MG63 (cell line): ENCODE measurements around the gene DDX51. TPM values are rescaled to one million over a fixed set of nuclear protein-coding genes. Genes with fewer than 3 reads are reported as not detected.
A peak's percentile ranks its signal among the peaks of the same experiment; 100 is the strongest.

Experiments used
- DNase-seq: peaks from one replicate; pipeline ENCODE4 v3.0.0-alpha.2; 2020
- H3K27me3 ChIP-seq: fragments of 250-450 bp; sonication (Bioruptor Pico); 2 replicates; pipeline ENCODE4 v1.5.1; 2020; ENCODE audit warnings: mild to moderate bottlenecking, moderate library complexity
- H3K36me3 ChIP-seq: fragments of 250-450 bp; sonication (Bioruptor Pico); 2 replicates; pipeline ENCODE4 v1.5.1; 2020; ENCODE audit warnings: mild to moderate bottlenecking, moderate library complexity
- H3K4me3 ChIP-seq: fragments of 250-450 bp; sonication (Bioruptor Pico); 2 replicates; pipeline ENCODE4 v1.5.1; 2020; ENCODE audit warnings: mild to moderate bottlenecking, moderate library complexity
- H3K9me3 ChIP-seq: fragments of 250-450 bp; sonication (Bioruptor Pico); 2 replicates; pipeline ENCODE4 v1.5.1; 2020; ENCODE audit warnings: mild to moderate bottlenecking, moderate library complexity
- total RNA-seq: library from RNA; depleted of rRNA; stranded (reverse); fragments of >200 nt; shearing (Covaris generic); gene quantifications from 2 replicates; pipeline ENCODE4 v1.2.3, GENCODE V29; 2014; ENCODE audit warnings: low replicate concordance

DDX51 gene
- total RNA-seq, 1 experiment from 2014 or later, result 17.3 TPM

- H3K9me3 ChIP-seq, result no peaks in the 10 kb centered on the region; the same call in 1 of the 2 replicates
- H3K36me3 ChIP-seq, result peaks cover 9% of the 10 kb centered on the region
- DNase-seq, result no peak
- no peak overlapping the region; the same call in 1 of the 2 replicates for H3K4me3 ChIP-seq
- no peaks in the 10 kb centered on the region for H3K27me3 ChIP-seq
These were observed 17.8 kb upstream of the DDX51 start for GRCh38 chr12:132161796-132162507.

DNA sequence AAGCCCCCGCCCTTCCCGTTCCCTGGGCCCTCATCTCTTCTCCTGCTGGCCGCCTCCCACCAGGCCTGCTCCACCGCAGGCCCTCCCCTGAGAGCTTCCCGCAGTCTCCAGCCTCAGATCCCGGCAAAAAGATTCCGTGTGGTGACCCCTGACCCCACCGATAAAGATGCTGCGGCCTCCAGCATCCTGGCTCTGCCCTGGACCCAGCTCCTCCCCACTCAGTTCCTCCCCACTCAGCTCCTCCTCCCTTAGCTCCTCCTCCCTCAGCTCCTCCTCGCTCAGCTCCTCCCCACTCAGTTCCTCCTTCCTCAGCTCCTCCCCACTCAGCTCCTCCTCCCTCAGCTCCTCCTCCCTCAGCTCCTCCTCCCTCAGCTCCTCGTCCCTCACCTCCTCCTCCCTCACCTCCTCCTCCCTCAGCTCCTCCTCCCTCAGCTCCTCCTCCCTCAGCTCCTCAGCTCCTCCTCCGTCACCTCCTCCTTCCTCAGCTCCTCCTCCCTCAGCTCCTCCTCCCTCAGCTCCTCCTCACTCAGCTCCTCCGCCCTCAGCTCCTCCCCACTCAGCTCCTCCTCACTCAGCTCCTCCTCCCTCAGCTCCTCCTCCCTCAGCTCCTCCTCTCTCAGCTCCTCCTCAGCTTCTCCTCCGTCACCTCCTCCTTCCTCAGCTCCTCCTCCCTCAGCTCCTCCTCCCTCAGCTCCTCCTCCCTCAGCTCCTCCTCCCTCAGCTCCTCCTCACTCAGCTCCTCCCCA lies 17.1 kb upstream of the DDX51 start:
- Histone ChIP-seq H3K36me3 (peaks cover 14% of the 10 kb centered on the region), H3K9me3 (peaks cover 1% of the 10 kb centered on the region; the same call in 1 of the 2 replicates), H3K27me3 (no peaks in the 10 kb centered on the region), H3K4me3 (no peak overlapping the region)
- peak; percentile 72 for DNase-seq

GRCh38 chr12:132160601-132161035 lies 16.5 kb upstream of the DDX51 start:
- Histone ChIP-seq H3K4me3 (no peak overlapping the region), H3K9me3 (peaks cover 2% of the 10 kb centered on the region; the same call in 1 of the 2 replicates), H3K27me3 (no peaks in the 10 kb centered on the region), H3K36me3 (peaks cover 16% of the 10 kb centered on the region)
- no peak for DNase-seq

DNA sequence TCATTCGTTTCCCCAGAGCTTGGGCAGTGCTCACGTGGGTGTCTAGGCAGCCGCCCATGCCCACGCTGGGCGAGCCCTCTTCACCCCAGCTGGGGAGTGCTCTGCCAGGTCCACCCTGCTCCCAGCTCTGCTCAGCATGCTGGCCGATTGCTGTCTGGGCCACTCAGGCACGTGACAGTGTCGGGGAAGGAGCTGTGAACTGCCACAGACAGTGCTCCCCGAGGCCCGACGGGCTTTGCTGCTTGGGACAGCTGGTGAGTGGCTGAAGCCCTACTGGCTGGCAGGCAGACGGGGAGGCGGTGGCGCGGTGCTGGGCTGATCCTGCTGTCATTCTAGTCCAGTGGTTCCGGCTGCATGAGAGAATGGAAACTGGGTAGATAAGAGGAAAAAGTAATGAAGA lies 15.9 kb upstream of the DDX51 start:
- no peak for DNase-seq
- no peak overlapping the region for H3K4me3 ChIP-seq
- H3K9me3 ChIP-seq, result peaks cover 2% of the 10 kb centered on the region; the same call in 1 of the 2 replicates
- peaks cover 16% of the 10 kb centered on the region for H3K36me3 ChIP-seq
- H3K27me3 ChIP-seq, result no peaks in the 10 kb centered on the region

DNA sequence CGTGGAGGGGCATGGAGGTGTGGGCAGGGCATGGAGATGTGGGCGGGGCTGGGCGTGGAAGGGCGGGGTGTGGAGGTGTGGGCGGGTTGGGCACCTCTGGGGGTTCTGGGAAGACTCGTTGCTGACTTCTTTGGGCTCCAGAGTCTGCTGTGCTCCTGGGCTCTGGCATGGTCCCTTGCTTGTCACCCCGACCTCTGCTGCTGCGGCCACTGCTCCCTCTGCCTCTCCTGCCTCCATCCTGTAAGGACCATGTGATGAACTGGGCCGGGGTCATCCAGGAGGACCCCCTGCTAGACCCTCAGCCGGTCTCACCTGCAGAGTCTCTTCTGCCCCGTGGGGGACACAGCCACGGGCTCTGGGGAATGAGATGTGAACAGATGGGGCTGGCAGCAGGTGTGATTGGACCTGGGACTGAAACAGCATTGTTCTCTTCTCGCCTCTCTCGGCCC lies 15.5 kb upstream of the DDX51 start:
- peaks cover 2% of the 10 kb centered on the region; the same call in 1 of the 2 replicates for H3K9me3 ChIP-seq
- DNase-seq, result no peak
- H3K36me3 ChIP-seq, result peaks cover 16% of the 10 kb centered on the region
- H3K4me3 ChIP-seq, result no peak overlapping the region
- H3K27me3 ChIP-seq, result no peaks in the 10 kb centered on the region

DNA sequence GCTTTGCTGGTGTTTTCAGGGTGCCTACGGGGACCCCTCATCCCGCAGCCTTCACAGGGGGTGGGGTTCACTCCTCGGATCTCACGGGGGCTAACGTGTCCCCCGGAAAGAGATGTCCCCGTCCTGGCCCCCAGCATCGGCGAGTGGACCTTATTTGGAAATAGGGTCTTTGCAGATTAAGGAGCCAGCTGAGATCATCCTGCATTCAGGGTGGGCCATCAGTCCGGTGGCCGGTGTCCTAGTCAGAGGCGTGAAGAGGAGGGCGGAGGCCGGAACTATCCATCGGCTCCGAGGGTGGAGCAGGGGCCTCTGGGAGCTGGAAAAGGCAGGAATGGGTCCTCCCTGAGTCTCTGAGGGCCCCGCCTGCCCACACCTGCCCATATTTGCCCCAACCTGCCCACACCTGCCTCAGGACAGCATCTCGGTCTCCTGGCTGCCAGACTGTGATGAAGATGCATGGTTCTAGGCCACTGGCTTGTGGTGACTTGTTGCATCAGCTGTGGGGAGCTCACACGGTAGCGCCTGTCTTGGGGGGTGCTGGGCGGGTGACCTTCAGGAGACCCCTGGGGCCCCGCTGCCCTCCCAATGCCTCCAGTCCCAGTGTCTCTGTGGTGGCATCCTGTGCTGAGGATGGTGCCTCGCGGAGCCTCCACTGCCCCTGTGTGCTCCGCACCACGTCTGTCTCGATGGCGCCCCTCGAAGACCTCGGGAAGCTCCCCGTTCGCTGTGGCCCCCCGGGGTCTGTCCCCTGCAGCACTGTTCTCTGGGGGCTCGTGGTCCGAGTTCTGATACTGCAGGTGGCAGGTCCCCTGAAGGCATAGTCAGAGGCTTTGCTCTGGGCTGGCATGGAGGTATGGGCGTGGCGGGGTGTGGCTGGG lies 14.8 kb upstream of the DDX51 start:
- Histone ChIP-seq H3K36me3 (peaks cover 16% of the 10 kb centered on the region), H3K4me3 (no peak overlapping the region), H3K9me3 (peaks cover 2% of the 10 kb centered on the region; the same call in 1 of the 2 replicates), H3K27me3 (no peaks in the 10 kb centered on the region)
- no peak for DNase-seq

- Histone ChIP-seq H3K36me3 (peaks cover 16% of the 10 kb centered on the region), H3K27me3 (no peaks in the 10 kb centered on the region), H3K4me3 (no peak overlapping the region), H3K9me3 (peaks cover 2% of the 10 kb centered on the region; the same call in 1 of the 2 replicates)
- DNase-seq, result no peak
These were observed 13.8 kb upstream of the DDX51 start for GRCh38 chr12:132157733-132158409.

DNA sequence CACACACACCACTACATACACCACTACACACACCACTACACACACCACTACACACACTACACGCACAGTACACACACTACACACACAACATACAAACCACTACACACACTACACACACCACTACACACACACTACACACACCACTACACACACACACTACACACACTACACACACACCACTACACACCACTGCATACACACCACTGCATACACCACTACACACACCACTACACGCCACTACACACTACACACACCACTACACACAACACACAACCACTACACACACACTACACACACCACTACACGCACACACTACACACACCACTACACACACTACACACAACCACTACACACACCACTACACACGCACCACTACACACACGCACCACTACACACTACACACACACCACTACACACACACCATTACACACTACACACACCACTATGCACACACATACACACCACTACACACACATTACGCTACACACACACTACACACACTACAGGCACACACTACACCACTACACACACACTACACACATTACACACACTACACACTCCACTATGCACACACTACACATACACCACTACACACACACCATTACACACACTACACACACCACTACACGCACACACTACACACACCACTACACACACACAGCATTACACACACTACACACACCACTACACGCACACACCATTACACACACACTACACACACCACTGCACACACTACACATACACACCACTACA lies 12.6 kb upstream of the DDX51 start:
- Histone ChIP-seq H3K9me3 (peaks cover 2% of the 10 kb centered on the region; the same call in 1 of the 2 replicates), H3K36me3 (peaks cover 22% of the 10 kb centered on the region), H3K4me3 (no peak overlapping the region), H3K27me3 (no peaks in the 10 kb centered on the region)
- no peak for DNase-seq

DNA sequence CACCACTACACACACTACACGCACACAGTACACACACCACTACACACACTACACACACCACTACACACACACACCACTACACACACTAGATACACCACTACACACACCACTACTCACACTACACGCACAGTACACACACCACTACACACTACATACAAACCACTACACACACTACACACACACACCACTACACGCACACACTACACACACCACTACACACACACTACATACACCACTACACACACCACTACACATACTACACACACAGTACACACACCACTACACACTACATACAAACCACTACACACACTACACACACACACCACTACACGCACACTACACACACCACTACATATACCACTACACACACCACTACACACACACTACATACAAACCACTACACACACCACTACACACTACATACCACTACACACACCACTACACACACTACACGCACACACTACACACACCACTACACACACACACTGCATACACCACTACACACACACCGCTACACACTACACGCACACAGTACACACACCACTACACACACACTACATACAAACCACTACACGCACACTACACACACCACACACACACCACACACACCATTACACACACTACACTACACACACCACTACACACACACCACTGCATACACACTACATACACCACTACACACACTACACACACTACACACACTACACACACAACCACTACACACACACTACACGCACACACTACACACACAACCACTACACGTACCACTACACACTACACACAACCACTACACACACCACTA lies 11.9 kb upstream of the DDX51 start:
- H3K36me3 ChIP-seq, result peaks cover 22% of the 10 kb centered on the region
- peaks cover 2% of the 10 kb centered on the region; the same call in 1 of the 2 replicates for H3K9me3 ChIP-seq
- H3K27me3 ChIP-seq, result no peaks in the 10 kb centered on the region
- no peak overlapping the region for H3K4me3 ChIP-seq
- no peak for DNase-seq

DNA sequence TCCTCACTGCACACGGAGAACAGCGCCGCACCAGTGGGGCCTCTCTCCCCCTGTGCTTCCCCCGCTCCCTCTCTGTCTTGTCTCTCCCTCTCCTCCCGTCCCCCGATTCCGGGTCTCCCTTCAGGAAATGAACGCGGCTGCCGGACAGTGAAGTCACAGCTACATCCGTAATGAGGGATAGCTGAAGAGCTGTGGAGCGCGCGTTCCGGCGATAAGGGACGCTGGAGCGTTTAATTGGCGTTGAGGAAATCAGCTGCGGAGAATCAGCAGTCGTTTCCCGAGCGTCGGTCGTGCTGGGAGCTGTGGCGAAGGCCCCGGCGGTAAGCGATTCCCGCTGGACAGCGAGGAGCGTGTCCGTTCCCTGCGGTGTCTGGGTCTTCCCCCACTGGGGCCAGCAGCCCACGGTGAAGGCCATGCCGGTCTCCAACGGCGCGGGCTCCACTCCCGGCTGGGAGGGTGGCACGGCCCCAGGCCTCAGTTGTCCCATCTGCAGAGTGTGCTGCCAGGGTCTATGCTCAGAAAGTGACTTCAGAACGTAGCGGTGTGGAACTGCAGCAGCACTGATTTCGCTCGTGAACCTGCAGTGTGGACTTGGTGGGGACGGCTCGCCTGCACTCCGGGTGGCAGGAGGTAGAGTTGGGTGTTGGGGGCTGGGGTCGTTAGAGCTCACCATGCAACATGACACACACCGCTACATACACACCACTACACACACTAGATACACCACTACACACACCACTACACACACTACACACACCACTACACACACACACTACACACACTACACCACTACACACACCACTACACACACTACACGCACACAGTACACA lies 11.0 kb upstream of the DDX51 start:
- peak; percentile 50 for DNase-seq
- Histone ChIP-seq H3K27me3 (no peaks in the 10 kb centered on the region), H3K9me3 (peaks cover 2% of the 10 kb centered on the region; the same call in 1 of the 2 replicates), H3K36me3 (peaks cover 22% of the 10 kb centered on the region), H3K4me3 (no peak overlapping the region)

DNA sequence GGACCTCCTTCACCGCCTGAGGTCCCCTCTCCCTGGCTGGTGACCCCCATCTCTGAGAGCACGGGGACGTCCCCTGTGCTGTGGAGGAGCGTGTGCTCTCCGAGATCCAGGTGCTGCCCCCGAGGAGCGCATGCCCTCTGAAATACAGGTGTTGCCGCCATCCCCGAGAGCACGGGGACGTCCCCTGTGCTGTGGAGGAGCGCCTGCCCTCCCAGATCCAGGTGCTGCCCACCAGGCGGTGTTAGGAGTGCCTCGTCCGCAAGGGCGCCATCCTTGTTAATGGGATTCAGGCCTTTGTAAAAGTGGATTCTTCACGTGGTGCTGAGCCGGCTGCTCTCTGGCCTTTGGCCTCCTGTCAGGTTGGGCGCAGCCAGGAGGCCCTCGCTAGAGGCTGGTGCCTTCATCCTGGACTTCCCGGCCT lies 10.2 kb upstream of the DDX51 start:
- Histone ChIP-seq H3K4me3 (no peak overlapping the region), H3K9me3 (peaks cover 2% of the 10 kb centered on the region; the same call in 1 of the 2 replicates), H3K36me3 (peaks cover 22% of the 10 kb centered on the region), H3K27me3 (no peaks in the 10 kb centered on the region)
- no peak for DNase-seq

DNA sequence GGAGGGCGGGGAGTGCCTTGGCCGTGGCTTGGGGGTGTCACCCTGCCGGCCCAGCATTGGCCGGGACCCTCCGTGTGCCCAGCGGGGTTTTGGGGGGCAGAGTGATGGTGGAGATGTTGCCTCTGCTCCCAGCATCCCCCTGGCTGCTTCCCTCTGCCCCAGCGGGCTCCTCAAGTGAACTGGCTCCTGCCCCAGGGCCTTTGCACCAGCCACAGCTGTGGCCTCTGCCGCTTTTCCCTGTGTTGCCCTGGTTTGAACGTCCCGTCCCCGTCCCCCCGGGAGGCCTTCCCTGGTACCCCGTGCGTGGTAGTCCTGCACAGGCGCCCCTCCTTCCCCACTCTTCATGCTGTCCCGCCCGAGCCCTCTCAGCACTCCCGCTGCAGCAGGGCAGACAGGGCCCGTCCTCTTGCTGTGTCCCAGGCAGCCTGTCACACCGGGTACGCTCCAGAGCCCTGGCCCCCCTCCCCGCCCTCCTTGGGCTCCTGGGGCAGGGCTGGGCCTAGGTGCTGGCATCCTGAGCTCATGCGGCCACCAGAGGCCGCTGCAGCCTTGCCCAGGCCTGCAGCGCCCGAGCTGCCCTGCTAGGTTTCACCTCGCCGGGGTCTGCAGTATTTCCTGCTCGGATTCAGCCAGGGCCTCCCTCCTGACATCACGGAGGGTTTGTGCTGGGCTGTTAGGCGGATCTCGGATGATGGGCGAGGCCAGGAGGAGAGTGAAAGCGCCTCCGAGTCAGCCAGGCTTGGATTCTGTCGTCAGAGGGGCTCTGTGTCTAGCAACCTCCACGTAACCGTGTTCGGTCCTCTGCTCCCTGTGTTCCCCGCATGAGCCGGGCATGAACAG lies 9.6 kb upstream of the DDX51 start:
- Histone ChIP-seq H3K36me3 (peaks cover 22% of the 10 kb centered on the region), H3K4me3 (no peak overlapping the region), H3K27me3 (no peaks in the 10 kb centered on the region), H3K9me3 (peaks cover 2% of the 10 kb centered on the region; the same call in 1 of the 2 replicates)
- peak; percentile 78 for DNase-seq

GRCh38 chr12:132152953-132153352 lies 8.8 kb upstream of the DDX51 start:
- Histone ChIP-seq H3K9me3 (peaks cover 2% of the 10 kb centered on the region; the same call in 1 of the 2 replicates), H3K27me3 (no peaks in the 10 kb centered on the region), H3K36me3 (peaks cover 23% of the 10 kb centered on the region), H3K4me3 (no peak overlapping the region)
- no peak for DNase-seq
